OCI-LY7 (cell line): ENCODE measurements around the gene MFAP1.
"Not testable (repeated sequence)": the region's sequence is repeated elsewhere in the genome, so short reads cannot be mapped to it uniquely, and the experiment has no call there.

ENCODE experiments used
- CTCF ChIP-seq: fragments of 200-600 bp; sonication (generic); conservative IDR thresholded peaks from 2 replicates; pipeline ENCODE4 v1.5.1; 2014; ENCODE audit warnings: mild to moderate bottlenecking, antibody characterized with exemption, low read length, moderate library complexity, mixed read lengths
- EZH2phosphoT487 ChIP-seq: fragments of 200-600 bp; sonication (generic); IDR thresholded peaks from 2 replicates; pipeline ENCODE4 v1.6.1; 2018; ENCODE audit warnings: low read depth, borderline replicate concordance, mild to moderate bottlenecking, mixed run types, antibody characterized with exemption, low read length, moderate library complexity, mixed read lengths

DNA sequence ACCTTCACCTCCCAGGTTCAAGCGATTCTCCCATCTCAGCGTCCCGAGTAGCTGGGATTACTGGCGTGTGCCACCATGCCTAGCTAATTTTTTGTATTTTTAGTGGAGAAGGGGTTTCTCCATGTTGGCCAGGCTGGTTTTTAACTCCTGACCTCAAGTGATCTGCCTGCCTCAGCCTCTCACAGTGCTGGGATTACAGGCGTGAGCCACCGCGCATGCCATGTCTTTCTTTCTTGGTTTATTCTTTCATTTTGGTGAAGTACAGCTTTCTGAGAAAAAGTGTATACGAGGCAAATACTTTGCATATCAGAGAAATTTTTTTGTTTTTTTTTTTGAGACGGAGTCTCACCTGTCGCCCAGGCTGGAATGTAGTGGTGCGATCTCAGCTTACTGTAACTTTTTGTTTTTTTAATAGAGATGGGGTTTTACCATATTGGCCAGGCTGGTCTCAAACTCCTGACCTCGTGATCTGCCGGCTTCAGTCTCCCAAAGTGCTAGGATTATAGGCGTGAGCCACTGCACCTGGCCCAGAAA lies 7.1 kb upstream of the MFAP1 start:
- TF ChIP-seq CTCF, EZH2phosphoT487: not testable (repeated sequence)
